Ishikawa (cell line): ENCODE measurements around the gene MLXIP.

Source experiments
- CEBPB ChIP-seq: IDR thresholded peaks from 2 replicates; pipeline ENCODE4 v1.6.1; 2012
- CREB1 ChIP-seq: IDR thresholded peaks from 2 replicates; pipeline ENCODE4 v1.6.1; 2012; ENCODE audit warnings: low read depth
- EGR1 ChIP-seq: IDR thresholded peaks from 2 replicates; pipeline ENCODE4 v1.6.1; 2012
- EP300 ChIP-seq: IDR thresholded peaks from 2 replicates; pipeline ENCODE4 v1.6.1; 2012; ENCODE audit warnings: borderline replicate concordance
- FOXM1 ChIP-seq: IDR thresholded peaks from 2 replicates; pipeline ENCODE4 v1.6.1; 2012; ENCODE audit warnings: low read depth, borderline replicate concordance
- MAX ChIP-seq: IDR thresholded peaks from 2 replicates; pipeline ENCODE4 v1.6.1; 2012
- NFIC ChIP-seq: IDR thresholded peaks from 2 replicates; pipeline ENCODE4 v1.6.1; 2012
- RAD21 ChIP-seq: IDR thresholded peaks from 2 replicates; pipeline ENCODE4 v1.6.1; 2012; ENCODE audit warnings: low read depth
- TAF1 ChIP-seq: IDR thresholded peaks from 2 replicates; pipeline ENCODE4 v1.6.1; 2012; ENCODE audit warnings: low read depth, mild to moderate bottlenecking
- TCF12 ChIP-seq: IDR thresholded peaks from 2 replicates; pipeline ENCODE4 v1.6.1; 2012; ENCODE audit warnings: low read depth
- TEAD4 ChIP-seq: IDR thresholded peaks from 2 replicates; pipeline ENCODE4 v1.6.1; 2012
- USF1 ChIP-seq: IDR thresholded peaks from 2 replicates; pipeline ENCODE4 v1.6.1; 2012
- YY1 ChIP-seq: IDR thresholded peaks from 2 replicates; pipeline ENCODE4 v1.6.1; 2012; ENCODE audit warnings: low read depth
- ZBTB7A ChIP-seq: IDR thresholded peaks from 2 replicates; pipeline ENCODE4 v1.6.1; 2012; ENCODE audit warnings: low read depth
- TF ChIP-seq, protein P1 (sequence below): IDR thresholded peaks from 2 replicates; pipeline ENCODE4 v1.6.1; 2012; ENCODE audit warnings: low read depth, mild to moderate bottlenecking

Gene MLXIP

GRCh38 chr12:122072031-122072970 is 6.3 kb upstream of the MLXIP start:
- peak; percentile 50; the same call in 1 of the 2 replicates for TF ChIP-seq NFIC
- no peak for TF ChIP-seq TEAD4

DNA sequence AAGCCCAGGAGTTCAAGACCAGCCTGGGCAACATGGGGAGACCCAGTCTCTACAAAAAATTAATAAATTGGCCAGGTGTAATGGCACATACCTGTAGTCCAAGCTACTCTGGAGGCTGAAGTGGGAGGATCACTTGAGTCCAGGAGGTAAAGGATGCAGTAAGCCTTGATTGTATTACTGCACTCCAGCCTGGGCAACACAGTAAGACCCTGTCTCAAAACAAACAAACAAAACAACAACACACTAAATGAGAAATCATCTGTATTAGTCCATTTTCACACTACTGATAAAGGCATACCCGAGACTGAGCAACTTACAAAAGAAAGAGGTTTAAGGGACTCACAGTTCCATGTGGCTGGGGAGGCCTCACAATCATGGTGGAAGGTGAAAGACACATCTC is 4.7 kb upstream of the MLXIP start:
- TF ChIP-seq CEBPB = no peak
- TF ChIP-seq FOXM1 = no peak
- TF ChIP-seq NFIC = no peak
- TF ChIP-seq CREB1 = no peak
- no peak for TF ChIP-seq RAD21
- no peak for TF ChIP-seq TCF12
- TF ChIP-seq EP300 = no peak
- TF ChIP-seq MAX = no peak
- no peak for TF ChIP-seq ZBTB7A
- TF ChIP-seq EGR1 = no peak
- TF ChIP-seq YY1 = no peak
- TF ChIP-seq TEAD4 = no peak
- TF ChIP-seq, protein P1, sequence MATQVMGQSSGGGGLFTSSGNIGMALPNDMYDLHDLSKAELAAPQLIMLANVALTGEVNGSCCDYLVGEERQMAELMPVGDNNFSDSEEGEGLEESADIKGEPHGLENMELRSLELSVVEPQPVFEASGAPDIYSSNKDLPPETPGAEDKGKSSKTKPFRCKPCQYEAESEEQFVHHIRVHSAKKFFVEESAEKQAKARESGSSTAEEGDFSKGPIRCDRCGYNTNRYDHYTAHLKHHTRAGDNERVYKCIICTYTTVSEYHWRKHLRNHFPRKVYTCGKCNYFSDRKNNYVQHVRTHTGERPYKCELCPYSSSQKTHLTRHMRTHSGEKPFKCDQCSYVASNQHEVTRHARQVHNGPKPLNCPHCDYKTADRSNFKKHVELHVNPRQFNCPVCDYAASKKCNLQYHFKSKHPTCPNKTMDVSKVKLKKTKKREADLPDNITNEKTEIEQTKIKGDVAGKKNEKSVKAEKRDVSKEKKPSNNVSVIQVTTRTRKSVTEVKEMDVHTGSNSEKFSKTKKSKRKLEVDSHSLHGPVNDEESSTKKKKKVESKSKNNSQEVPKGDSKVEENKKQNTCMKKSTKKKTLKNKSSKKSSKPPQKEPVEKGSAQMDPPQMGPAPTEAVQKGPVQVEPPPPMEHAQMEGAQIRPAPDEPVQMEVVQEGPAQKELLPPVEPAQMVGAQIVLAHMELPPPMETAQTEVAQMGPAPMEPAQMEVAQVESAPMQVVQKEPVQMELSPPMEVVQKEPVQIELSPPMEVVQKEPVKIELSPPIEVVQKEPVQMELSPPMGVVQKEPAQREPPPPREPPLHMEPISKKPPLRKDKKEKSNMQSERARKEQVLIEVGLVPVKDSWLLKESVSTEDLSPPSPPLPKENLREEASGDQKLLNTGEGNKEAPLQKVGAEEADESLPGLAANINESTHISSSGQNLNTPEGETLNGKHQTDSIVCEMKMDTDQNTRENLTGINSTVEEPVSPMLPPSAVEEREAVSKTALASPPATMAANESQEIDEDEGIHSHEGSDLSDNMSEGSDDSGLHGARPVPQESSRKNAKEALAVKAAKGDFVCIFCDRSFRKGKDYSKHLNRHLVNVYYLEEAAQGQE = no peak
- TF ChIP-seq TAF1 = no peak
- no peak for TF ChIP-seq USF1

GRCh38 chr12:122076743-122077495 is 1.6 kb upstream of the MLXIP start:
- TF ChIP-seq EP300 (no peak), MAX (no peak), TCF12 (no peak), CREB1 (no peak), RAD21 (no peak), TEAD4 (no peak), ZBTB7A (no peak), YY1 (no peak), USF1 (no peak), NFIC (no peak), FOXM1 (no peak), TAF1 (no peak), CEBPB (no peak)
- TF ChIP-seq, protein P1 = no peak

DNA sequence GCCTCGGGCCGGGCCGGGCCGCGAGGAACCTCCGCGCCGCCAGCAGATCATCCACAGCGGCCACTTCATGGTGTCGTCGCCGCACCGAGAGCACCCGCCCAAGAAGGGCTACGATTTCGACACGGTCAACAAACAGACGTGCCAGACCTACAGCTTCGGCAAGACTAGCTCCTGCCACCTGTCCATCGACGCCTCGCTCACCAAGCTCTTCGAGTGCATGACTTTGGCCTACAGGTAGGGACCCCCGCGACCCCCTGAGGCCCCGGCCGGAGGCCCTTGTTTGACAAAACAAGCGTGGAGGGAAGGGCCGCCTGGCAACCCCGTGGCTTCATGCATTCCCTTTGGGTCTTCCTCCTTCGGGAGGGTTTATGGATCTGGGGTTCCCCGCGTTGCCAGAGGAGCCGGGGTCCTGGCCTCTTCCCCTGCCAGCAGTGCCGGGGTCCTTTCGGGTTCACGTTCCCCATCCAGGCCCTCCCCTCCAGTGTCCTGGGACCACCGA is 526 bp downstream of the MLXIP start:
- no peak for TF ChIP-seq FOXM1
- TF ChIP-seq RAD21 = no peak
- peak; percentile 88 for TF ChIP-seq MAX
- no peak for TF ChIP-seq CEBPB
- TF ChIP-seq TCF12 = no peak
- TF ChIP-seq ZBTB7A = peak; percentile 90; the same call in 1 of the 2 replicates
- no peak for TF ChIP-seq CREB1
- no peak for TF ChIP-seq NFIC
